SK-N-SH treated with all-trans-retinoic acid at 6 μM for 48 hours (cell line): ENCODE data around the gene MUC7.

Experiments used
- ARNTL ChIP-seq: fragments of 450-650 bp; formaldehyde crosslinking; IDR thresholded peaks from 2 replicates; pipeline ENCODE4 v1.5.0; 2020; ENCODE audit warnings: low read depth, mild to moderate bottlenecking, moderate library complexity, borderline replicate concordance
- BACH2 ChIP-seq: fragments of 250-450 bp; sonication (Bioruptor Pico); IDR thresholded peaks from 2 replicates; pipeline ENCODE4 v1.9.0; 2021; ENCODE audit warnings: mild to moderate bottlenecking, borderline replicate concordance
- GLIS3 ChIP-seq: fragments of 250-450 bp; sonication (Bioruptor Pico); IDR thresholded peaks from 2 replicates; pipeline ENCODE4 v1.5.0; 2020; ENCODE audit warnings: mild to moderate bottlenecking, moderate library complexity
- OSR1 ChIP-seq: fragments of 250-450 bp; sonication (Bioruptor Pico); IDR thresholded peaks from 2 replicates; pipeline ENCODE4 v1.8.0; 2022; ENCODE audit warnings: moderate library complexity, mild to moderate bottlenecking, inconsistent platforms
- PATZ1 ChIP-seq: fragments of 250-450 bp; sonication (Bioruptor Pico); IDR thresholded peaks from 2 replicates; pipeline ENCODE4 v1.8.0; 2020; ENCODE audit warnings: mild to moderate bottlenecking, moderate library complexity, borderline replicate concordance
- RARB ChIP-seq: fragments of 250-450 bp; sonication (Bioruptor Pico); IDR thresholded peaks from 2 replicates; pipeline ENCODE4 v1.8.0; 2021; ENCODE audit warnings: mild to moderate bottlenecking, moderate library complexity
- TCF4 ChIP-seq: fragments of 250-450 bp; sonication (Bioruptor Pico); IDR thresholded peaks from 2 replicates; pipeline ENCODE4 v1.8.0; 2021; ENCODE audit warnings: mild to moderate bottlenecking, moderate library complexity, borderline replicate concordance
- TSHZ2 ChIP-seq: fragments of 250-450 bp; sonication (Bioruptor Pico); IDR thresholded peaks from 2 replicates; pipeline ENCODE4 v1.5.0; 2020; ENCODE audit warnings: mild to moderate bottlenecking, moderate library complexity
- ZC3H10 ChIP-seq: fragments of 250-450 bp; sonication (Bioruptor Pico); IDR thresholded peaks from 2 replicates; pipeline ENCODE4 v1.5.1; 2021; ENCODE audit warnings: mild to moderate bottlenecking, moderate library complexity
- ZFP3 ChIP-seq: fragments of 250-450 bp; sonication (Bioruptor Pico); IDR thresholded peaks from 2 replicates; pipeline ENCODE4 v1.5.0; 2020; ENCODE audit warnings: mild to moderate bottlenecking, moderate library complexity
- ZFP30 ChIP-seq: fragments of 450-650 bp; formaldehyde crosslinking; IDR thresholded peaks from 2 replicates; pipeline ENCODE4 v1.5.0; 2022; ENCODE audit warnings: mild to moderate bottlenecking, moderate library complexity
- ZNF70 ChIP-seq: fragments of 450-650 bp; formaldehyde crosslinking; IDR thresholded peaks from 2 replicates; pipeline ENCODE4 v1.5.0; 2020; ENCODE audit warnings: mild to moderate bottlenecking, moderate library complexity
- ZNF8 ChIP-seq: fragments of 450-650 bp; formaldehyde crosslinking; IDR thresholded peaks from 2 replicates; pipeline ENCODE4 v1.5.0; 2020; ENCODE audit warnings: mild to moderate bottlenecking, moderate library complexity

DNA sequence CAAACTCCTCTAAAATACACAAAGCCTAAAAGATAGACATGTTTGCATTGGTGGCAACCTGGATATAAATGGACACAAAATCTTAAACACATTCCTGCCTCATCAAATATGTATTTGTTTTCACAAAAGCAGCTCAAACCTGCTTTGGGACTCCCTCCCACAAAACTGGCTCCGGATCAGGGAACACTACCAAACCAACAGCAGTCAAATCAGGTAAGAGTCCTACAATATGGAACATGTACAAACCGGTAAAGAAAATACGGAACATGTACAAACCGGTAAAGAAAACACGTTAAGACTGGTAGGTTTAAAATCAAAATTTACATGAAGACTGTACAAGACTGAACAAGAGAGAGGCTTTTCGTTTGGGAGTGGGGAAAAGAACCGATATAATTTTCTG is 50.6 kb downstream of the MUC7 start:
- TF ChIP-seq ARNTL (CRISPR knock-in tag), result no peak
- TF ChIP-seq PATZ1 (CRISPR knock-in tag), result no peak
- TF ChIP-seq ZFP30 (CRISPR knock-in tag), result no peak
- no peak for TF ChIP-seq RARB (CRISPR knock-in tag)
- TF ChIP-seq ZC3H10 (CRISPR knock-in tag), result no peak
- TF ChIP-seq TSHZ2, result no peak
- TF ChIP-seq ZFP3 (CRISPR knock-in tag), result no peak
- TF ChIP-seq GLIS3 (CRISPR knock-in tag), result no peak
- no peak for TF ChIP-seq ZNF8 (CRISPR knock-in tag)
- no peak for TF ChIP-seq BACH2 (CRISPR knock-in tag)
- TF ChIP-seq TCF4 (CRISPR knock-in tag), result no peak
- no peak for TF ChIP-seq OSR1 (CRISPR knock-in tag)
- no peak for TF ChIP-seq ZNF70
